H1 (cell line): ENCODE data around the gene FLNA. TPM values are rescaled to one million over a fixed set of nuclear protein-coding genes. Genes with fewer than 3 reads are reported as not detected.

Experiments
- CTCF ChIA-PET: fragments of 300-600 bp; sonication (Branson Sonifier 250); formaldehyde crosslinking; loops from one replicate; lab custom pipeline; 2021; ENCODE audit not compliant: partially characterized antibody; lab: Charles Lee
- POLR2A ChIA-PET: fragments of 300-600 bp; sonication (Branson Sonifier 250); formaldehyde crosslinking; loops from one replicate; lab custom pipeline; 2021; ENCODE audit warnings: inconsistent platforms; ENCODE audit not compliant: partially characterized antibody; lab: Charles Lee
- DNase-seq, 2 experiments: peaks; one replicate each; pipeline versions ENCODE4 v3.0.0 to v3.0.0-alpha.2; 2010 to 2022; ENCODE audit warnings: low spot score in 2 of 2, low read depth in 1 of 2, mixed read lengths in 1 of 2
- FAIRE-seq: peaks from 2 replicates; lab custom pipeline; 2011; peaks lifted over from hg19 to GRCh38; lab: Jason Lieb, UNC
- H2AFZ ChIP-seq: 2 replicates; pipeline ENCODE4 v1.8.1; 2012; ENCODE audit warnings: low read length, inconsistent platforms
- H2AK5ac ChIP-seq: 2 replicates; pipeline ENCODE4 v1.6.1; 2013; ENCODE audit warnings: low read depth, low read length
- H2BK120ac ChIP-seq: replicated peaks from 2 replicates; pipeline ENCODE3; 2013; ENCODE audit warnings: low read depth, low read length, inconsistent platforms
- H2BK12ac ChIP-seq: 2 replicates; pipeline ENCODE4 v1.6.1; 2013; ENCODE audit warnings: low read depth, low read length
- H2BK15ac ChIP-seq: 2 replicates; pipeline ENCODE4 v1.6.1; 2013; ENCODE audit warnings: low read length
- H2BK20ac ChIP-seq: 2 replicates; pipeline ENCODE4 v1.6.1; 2013; ENCODE audit warnings: low read length
- H2BK5ac ChIP-seq: 2 replicates; pipeline ENCODE4 v1.6.1; 2013; ENCODE audit warnings: low read depth, low read length
- H3K14ac ChIP-seq: 2 replicates; pipeline ENCODE4 v1.6.1; 2013; ENCODE audit warnings: inconsistent platforms; ENCODE audit not compliant: insufficient read length
- H3K18ac ChIP-seq: 2 replicates; pipeline ENCODE4 v1.6.1; 2013; ENCODE audit warnings: low read length; ENCODE audit errors: extremely low read depth
- H3K23ac ChIP-seq: 2 replicates; pipeline ENCODE4 v1.6.1; 2013; ENCODE audit warnings: inconsistent platforms; ENCODE audit not compliant: insufficient read length
- H3K23me2 ChIP-seq: 2 replicates; pipeline ENCODE4 v1.6.1; 2013; ENCODE audit warnings: low read depth, low read length
- H3K27ac ChIP-seq: 2 replicates; pipeline ENCODE4 v1.6.1; 2011; ENCODE audit warnings: low read depth, low read length, inconsistent platforms
- H3K27me3 ChIP-seq, 4 experiments: replicated peaks in 1 of 4; 1 replicate in 1 of 4; 2 replicates in 3 of 4; pipeline versions ENCODE4 v1.6.1 to v1.8.1; 2011 to 2013; ENCODE audit warnings: low read length in 3 of 4, mild to moderate bottlenecking in 3 of 4, inconsistent platforms in 2 of 4, mixed read lengths in 2 of 4, moderate library complexity in 1 of 4; ENCODE audit not compliant: control insufficient read depth in 3 of 4, insufficient read depth in 3 of 4; ENCODE audit errors: extremely low read depth in 1 of 4
- H3K36me3 ChIP-seq, 4 experiments: 2 replicates each; pipeline versions ENCODE4 v1.6.1 to v1.8.1; 2011 to 2013; ENCODE audit warnings: mild to moderate bottlenecking in 4 of 4, low read length in 3 of 4, moderate library complexity in 2 of 4, control low read depth in 1 of 4, inconsistent platforms in 1 of 4; ENCODE audit not compliant: insufficient read depth in 4 of 4, control insufficient read depth in 2 of 4
- H3K4ac ChIP-seq: replicated peaks from 2 replicates; pipeline ENCODE3; 2013; ENCODE audit warnings: low read length, low read depth, mixed read lengths, inconsistent platforms; ENCODE audit not compliant: insufficient read length
- H3K4me1 ChIP-seq, 4 experiments: replicated peaks in 1 of 4; 1 replicate in 1 of 4; 2 replicates in 3 of 4; pipeline versions ENCODE4 v1.6.1 to v1.8.1; 2011 to 2013; ENCODE audit warnings: low read length in 3 of 4, inconsistent platforms in 2 of 4, mixed read lengths in 1 of 4; ENCODE audit not compliant: insufficient read depth in 4 of 4, control insufficient read depth in 3 of 4
- H3K4me2 ChIP-seq, 2 experiments: 2 replicates each; pipeline versions ENCODE4 v1.6.1 to v1.8.1; 2011 to 2013; ENCODE audit warnings: low read depth in 2 of 2, low read length in 2 of 2, control low read depth in 1 of 2, inconsistent platforms in 1 of 2, mild to moderate bottlenecking in 1 of 2; ENCODE audit not compliant: insufficient read depth in 1 of 2
- H3K4me3 ChIP-seq, 4 experiments: fragments of 200-600, 300-600 bp in 1 of 4; sonication (generic), shearing (Covaris generic), sonication (Bioruptor Twin) in 1 of 4; 2 replicates each; pipeline versions ENCODE4 v1.5.1 to v1.8.1; 2011 to 2016; ENCODE audit warnings: low read length in 4 of 4, low read depth in 3 of 4, control low read depth in 2 of 4, inconsistent platforms in 2 of 4, mild to moderate bottlenecking in 2 of 4, mixed read lengths in 1 of 4, moderate library complexity in 1 of 4; ENCODE audit not compliant: insufficient read depth in 2 of 4; ENCODE audit errors: extremely low read depth in 1 of 4
- H3K56ac ChIP-seq: replicated peaks from 2 replicates; pipeline ENCODE3; 2013; ENCODE audit warnings: low read depth, mild to moderate bottlenecking, mixed read lengths, low read length, inconsistent platforms; ENCODE audit not compliant: insufficient read length
- H3K79me1 ChIP-seq: 2 replicates; pipeline ENCODE4 v1.6.1; 2013; ENCODE audit warnings: low read depth, low read length, control low read depth
- H3K79me2 ChIP-seq, 2 experiments: 2 replicates each; pipeline versions ENCODE4 v1.6.1 to v1.8.1; 2012 to 2013; ENCODE audit warnings: low read length in 2 of 2, mild to moderate bottlenecking in 2 of 2, inconsistent platforms in 1 of 2; ENCODE audit not compliant: insufficient read depth in 2 of 2, control insufficient read depth in 1 of 2
- H3K9ac ChIP-seq, 4 experiments: replicated peaks in 1 of 4; 1 replicate in 1 of 4; 2 replicates in 3 of 4; pipeline versions ENCODE4 v1.6.1 to v1.8.1; 2011 to 2013; ENCODE audit warnings: low read depth in 3 of 4, low read length in 3 of 4, control low read depth in 2 of 4, mild to moderate bottlenecking in 2 of 4, moderate library complexity in 2 of 4, inconsistent platforms in 1 of 4; ENCODE audit errors: extremely low read depth in 1 of 4
- H3K9me3 ChIP-seq, 2 experiments: 2 replicates each; pipeline versions ENCODE4 v1.6.1 to v1.8.1; 2012 to 2013; ENCODE audit warnings: mild to moderate bottlenecking in 2 of 2, moderate library complexity in 2 of 2, control low read depth in 1 of 2, inconsistent platforms in 1 of 2, low read depth in 1 of 2, low read length in 1 of 2, mixed read lengths in 1 of 2; ENCODE audit not compliant: insufficient read depth in 2 of 2
- H4K20me1 ChIP-seq, 2 experiments: replicated peaks in 1 of 2; 2 replicates each; pipeline versions ENCODE3 to v1.8.1; 2011 to 2013; ENCODE audit warnings: inconsistent platforms in 2 of 2, low read length in 2 of 2, mild to moderate bottlenecking in 1 of 2; ENCODE audit not compliant: insufficient read depth in 2 of 2, control insufficient read depth in 1 of 2
- H4K5ac ChIP-seq: 2 replicates; pipeline ENCODE4 v1.6.1; 2013; ENCODE audit warnings: low read length, low read depth, mixed read lengths, inconsistent platforms; ENCODE audit not compliant: insufficient read length
- H4K8ac ChIP-seq: 2 replicates; pipeline ENCODE4 v1.8.0; 2013; ENCODE audit warnings: mild to moderate bottlenecking, moderate library complexity, low read length, inconsistent platforms; ENCODE audit not compliant: insufficient read depth; ENCODE audit errors: extremely low read depth
- H4K91ac ChIP-seq: replicated peaks from 2 replicates; pipeline ENCODE3; 2013; ENCODE audit warnings: low read length, mixed read lengths, inconsistent platforms; ENCODE audit not compliant: insufficient read length
- GTF2F1 ChIP-seq: IDR thresholded peaks from 2 replicates; pipeline ENCODE4 v1.6.1; 2012; ENCODE audit warnings: low read depth, low read length, improper control_type of control experiment, borderline replicate concordance
- HDAC2 ChIP-seq, 2 experiments: fragments of 300-600 bp in 1 of 2; sonication (generic) in 1 of 2; IDR thresholded peaks; 2 replicates each; pipeline ENCODE4 v1.6.1; 2011 to 2012; ENCODE audit warnings: low read depth in 2 of 2, low read length in 2 of 2, mild to moderate bottlenecking in 2 of 2, moderate library complexity in 2 of 2, borderline replicate concordance in 1 of 2, inconsistent platforms in 1 of 2
- SIN3A ChIP-seq, 2 experiments: IDR thresholded peaks in 1 of 2; conservative IDR thresholded peaks in 1 of 2; 2 replicates each; pipeline ENCODE4 v1.6.1; 2011 to 2012; ENCODE audit warnings: low read length in 2 of 2, improper control_type of control experiment in 1 of 2, low read depth in 1 of 2, mild to moderate bottlenecking in 1 of 2
- SP1 ChIP-seq: IDR thresholded peaks from 2 replicates; pipeline ENCODE4 v1.6.1; 2011; ENCODE audit warnings: low read depth, low read length
- SP4 ChIP-seq: IDR thresholded peaks from 2 replicates; pipeline ENCODE4 v1.6.1; 2012; ENCODE audit warnings: low read length, inconsistent platforms
- TAF7 ChIP-seq: optimal IDR thresholded peaks from 2 replicates; pipeline ENCODE3; 2011; ENCODE audit warnings: low read depth, mild to moderate bottlenecking, inconsistent platforms, low read length, moderate library complexity, borderline replicate concordance
- TBP ChIP-seq: IDR thresholded peaks from 2 replicates; pipeline ENCODE4 v1.6.1; 2011; ENCODE audit warnings: low read depth, low read length, improper control_type of control experiment
- TCF12 ChIP-seq: IDR thresholded peaks from 2 replicates; pipeline ENCODE4 v1.6.1; 2011; ENCODE audit warnings: low read depth, mild to moderate bottlenecking, low read length
- TEAD4 ChIP-seq: IDR thresholded peaks from 2 replicates; pipeline ENCODE4 v1.6.1; 2012; ENCODE audit warnings: low read depth, low read length, inconsistent platforms, mixed read lengths
- YY1 ChIP-seq: IDR thresholded peaks from 2 replicates; pipeline ENCODE4 v1.6.1; 2011; ENCODE audit warnings: low read depth, mild to moderate bottlenecking, low read length
- WGBS, 2 experiments: shearing (Covaris generic) in 1 of 2; methylation state at CpG; one replicate each; pipeline versions ENCODE4 v1.1.6 to v1.1.7; 2013 to 2015; ENCODE audit warnings: low lambda C conversion rate in 2 of 2, mixed read lengths in 2 of 2, inconsistent platforms in 1 of 2, low coverage in 1 of 2, missing lambda C conversion rate in 1 of 2; ENCODE audit not compliant: insufficient replicate concordance in 2 of 2, insufficient coverage in 1 of 2, insufficient read length in 1 of 2; ENCODE audit errors: extremely low coverage in 1 of 2, missing lambda C conversion rate in 1 of 2; 5-methylcytosine and 5-hydroxymethylcytosine counted together
- polyA plus RNA-seq, 7 experiments: library from polyadenylated mRNA; depleted of rRNA in 3 of 7; stranded (reverse) in 5 of 7; unstranded in 2 of 7; fragments of >200 nt in 5 of 7; fragments of 200-250 nt in 2 of 7; gene quantifications; 1 replicate in 5 of 7; 2 replicates in 1 of 7; 4 replicates in 1 of 7; pipeline versions ENCODE4 v1.2.1 to v1.2.3, GENCODE V29; 2011 to 2013; ENCODE audit warnings: missing spikeins in 2 of 7, mixed read lengths in 2 of 7
- total RNA-seq: library from RNA; stranded (reverse); fragmentation: NEBNext Ultra II Directional; extraction: Animal tissue kit (Norgen Biotek cat#: 25700); gene quantifications from 2 replicates; pipeline ENCODE4 v1.2.1, GENCODE V29; 2021
- TF ChIP-seq, protein P1 (sequence below): IDR thresholded peaks from 2 replicates; pipeline ENCODE4 v1.6.1; 2012; ENCODE audit warnings: inconsistent platforms

The FLNA gene
- total and polyA plus RNA-seq, 2 of the 8 experiments (the other 6 are each of a cell fraction or from before 2014, with no cell fraction given), result 315 to 925 TPM

DNA sequence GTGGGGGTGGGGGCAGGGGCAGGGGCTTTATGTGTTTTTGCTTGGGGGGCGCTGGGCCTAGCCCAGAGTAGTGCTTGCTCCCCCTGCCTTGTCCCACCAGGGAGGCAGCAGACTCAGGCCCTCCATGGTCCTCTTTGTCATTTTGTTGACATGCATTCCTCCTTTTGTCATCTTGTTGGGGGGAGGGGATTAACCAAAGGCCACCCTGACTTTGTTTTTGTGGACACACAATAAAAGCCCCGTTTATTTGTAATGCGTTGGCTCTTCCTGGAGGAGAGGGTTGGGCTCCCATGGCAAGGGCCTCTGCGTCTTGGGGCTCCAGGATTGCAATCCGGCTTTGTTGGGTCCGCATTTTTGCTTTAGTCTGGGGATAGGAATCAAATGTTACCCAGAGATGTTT, 6.8 kb upstream of the FLNA start:
- FAIRE-seq (peak; percentile 93), DNase-seq (peak in 1 of 2 experiments; percentile 66)
- peak overlapping the region; percentile 90 for H4K5ac ChIP-seq
- no peak overlapping the region for H2AFZ ChIP-seq
- peaks cover 0 to 13% of the 10 kb centered on the region in 2 experiments; a peak in 2 of 4 replicates for H3K79me2 ChIP-seq
- WGBS, 2 experiments, result 22% methylated on average over 5 of the region's 6 CpGs; no CpG with 5 or more reads in 1 of the 2 experiments
- no peak overlapping the region for H3K18ac ChIP-seq
- H3K4me3 ChIP-seq, result peak overlapping the region; percentile 7 to 97 (median 9); a peak in 3 of 8 replicates
- H4K8ac ChIP-seq, result no peak overlapping the region
- H2BK120ac ChIP-seq, result peak overlapping the region; percentile 72
- H3K36me3 ChIP-seq, result peaks cover 0 to 26% (median 0%) of the 10 kb centered on the region in 4 experiments; a peak in 2 of 8 replicates
- no peaks in the 10 kb centered on the region for H3K79me1 ChIP-seq
- peak overlapping the region; percentile 59 to 98 for H3K4me2 ChIP-seq
- no peak overlapping the region for H3K14ac ChIP-seq
- ChIA-PET POLR2A (interaction anchor here (0.8 to 6.5 kb wide), 7 partner anchors 8 to 136 kb away, joined by 4 to 107 read pairs (median 22); partner anchors contain the start of genes FLNA and RPL10), CTCF (interaction anchor here (1.0 to 3.9 kb wide), 2 partner anchors 8 to 154 kb away, joined by 3 to 29 read pairs; partner anchors contain the start of gene FLNA)
- no peaks in the 10 kb centered on the region for H3K9me3 ChIP-seq
- no peak overlapping the region for H2BK12ac ChIP-seq
- H3K23me2 ChIP-seq, result peaks cover 4% of the 10 kb centered on the region; the same call in 1 of the 2 replicates
- peak overlapping the region; percentile 75 for H2BK5ac ChIP-seq
- no peak overlapping the region for H3K4ac ChIP-seq
- H2AK5ac ChIP-seq, result no peak overlapping the region
- H3K9ac ChIP-seq, result peak overlapping the region in 3 of 4 experiments; percentile 25 to 70 (median 47); a peak in 5 of 7 replicates
- peaks cover 0 to 2% of the 10 kb centered on the region in 2 experiments for H4K20me1 ChIP-seq
- no peak overlapping the region for H2BK15ac ChIP-seq
- H3K4me1 ChIP-seq, result peaks cover 0 to 20% (median 9%) of the 10 kb centered on the region in 4 experiments; a peak in 6 of 7 replicates
- peaks cover 0 to 3% (median 0%) of the 10 kb centered on the region in 4 experiments; a peak in 1 of 7 replicates for H3K27me3 ChIP-seq
- H4K91ac ChIP-seq, result no peak overlapping the region
- H3K23ac ChIP-seq, result no peak overlapping the region
- H3K27ac ChIP-seq, result peak overlapping the region; percentile 96; the same call in 1 of the 2 replicates
- H2BK20ac ChIP-seq, result no peak overlapping the region
- no peak overlapping the region for H3K56ac ChIP-seq
- TF ChIP-seq TCF12 (peak; percentile 28; the same call in 1 of the 2 replicates), TAF7 (peak; percentile 17), TBP (peak; percentile 56), TEAD4 (peak; percentile 76), YY1 (peak; percentile 53; the same call in 1 of the 2 replicates), GTF2F1 (no peak), HDAC2 (IDR thresholded peaks at IDR 0.05; ENCODE audit: borderline replicate concordance in 1 of 2, low read depth in 2 of 2, low read length in 2 of 2) (peak in 1 of 2 experiments; percentile 67; a peak in 1 of 4 replicates), SP1 (peak; percentile 81; the same call in 1 of the 2 replicates), SIN3A (conservative IDR thresholded peaks at IDR 0.05 in 1 of 2, IDR thresholded peaks at IDR 0.05 in 1 of 2; ENCODE audit: low read depth in 1 of 2, low read length in 2 of 2) (peak; percentile 56 to 83; a peak in 1 of 4 replicates), SP4 (0 out of 2 replicates have a peak, but pooled peaks have one; percentile 34)
- TF ChIP-seq, protein P1, sequence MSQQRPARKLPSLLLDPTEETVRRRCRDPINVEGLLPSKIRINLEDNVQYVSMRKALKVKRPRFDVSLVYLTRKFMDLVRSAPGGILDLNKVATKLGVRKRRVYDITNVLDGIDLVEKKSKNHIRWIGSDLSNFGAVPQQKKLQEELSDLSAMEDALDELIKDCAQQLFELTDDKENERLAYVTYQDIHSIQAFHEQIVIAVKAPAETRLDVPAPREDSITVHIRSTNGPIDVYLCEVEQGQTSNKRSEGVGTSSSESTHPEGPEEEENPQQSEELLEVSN, result no peak
